Measurements from ENCODE around the gene SLC35E2B.
"Not testable (repeated sequence)": the region's sequence is repeated elsewhere in the genome, so short reads cannot be mapped to it uniquely, and the experiment has no call there.

- TF ChIP-seq CTCF (IDR thresholded peaks at IDR 0.05; ENCODE audit: low read depth, low read length); POLR2A (IDR thresholded peaks at IDR 0.05; ENCODE audit: extremely low read depth, insufficient read length); MYC (IDR thresholded peaks at IDR 0.05; ENCODE audit: low read depth, low read length); MAX (IDR thresholded peaks at IDR 0.05; ENCODE audit: low read depth, low read length): not testable (repeated sequence)
Measured at GRCh38 chr1:1639368-1639767, 53.2 kb downstream of the SLC35E2B start.

Data from NB4 (cell line).